Mucosa of descending colon (tissue), 3 donors: Measurements from ENCODE around the gene KMT2D. TPM values are rescaled to one million over a fixed set of nuclear protein-coding genes. Genes with fewer than 3 reads are reported as not detected.

Source experiments
- ATAC-seq: fragments of 200-7000 bp; cut with Tn5 transposase; one replicate; pipeline ENCODE4 v1.9.1; 2020; ENCODE audit warnings: mild to moderate bottlenecking, moderate library complexity
- DNase-seq, 3 donors: peaks; one replicate each; pipeline ENCODE4 v3.0.0-alpha.2; 2020
- H3K36me3 ChIP-seq: fragments of 200-600 bp; one replicate; pipeline ENCODE4 v1.8.0; 2021; ENCODE audit warnings: low read depth, mild to moderate bottlenecking
- H3K4me1 ChIP-seq: fragments of 200-600 bp; one replicate; pipeline ENCODE4 v1.8.0; 2021; ENCODE audit warnings: low read depth, mild to moderate bottlenecking
- H3K4me3 ChIP-seq: fragments of 200-600 bp; one replicate; pipeline ENCODE4 v1.8.0; 2021; ENCODE audit warnings: mild to moderate bottlenecking
- H3K9me3 ChIP-seq: fragments of 200-600 bp; one replicate; pipeline ENCODE4 v1.8.0; 2021; ENCODE audit warnings: mild to moderate bottlenecking
- intact Hi-C, 2 donors: fragments of 100-400 bp; cut with DNase I in 1 of 2; cut with micrococcal nuclease in 1 of 2; formaldehyde crosslinking; loops; one replicate each; pipeline versions ENCODE4 v1.11.0 to v1.11.1; 2022; cut with DNase I, micrococcal nuclease
- total RNA-seq, 3 donors: library from RNA; stranded (reverse); fragmentation: NEBNext Ultra II Directional in 2 of 3; extraction: Animal tissue kit (Norgen Biotek cat#: 25700) in 2 of 3; gene quantifications; one replicate each; pipeline versions ENCODE4 v1.2.1 to v1.2.4, GENCODE V29; 2021 to 2023
- TF ChIP-seq, protein P1 (sequence below): fragments of 200-600 bp; IDR thresholded peaks from one replicate; pipeline ENCODE4 v1.8.0; 2022; ENCODE audit warnings: antibody characterized with exemption, mild to moderate bottlenecking
- donor health status: DM: no; HTN: no; CAD: no; lungs with moderate emphysema.
- donor health status: DM: no; HTN: no; CAD: no.
- donor health status: DM: no; HTN: yes; CAD: no.

The KMT2D gene
- total RNA-seq, 3 donors from 2014 or later: 83.3 to 102 (median 88.5) TPM

DNA sequence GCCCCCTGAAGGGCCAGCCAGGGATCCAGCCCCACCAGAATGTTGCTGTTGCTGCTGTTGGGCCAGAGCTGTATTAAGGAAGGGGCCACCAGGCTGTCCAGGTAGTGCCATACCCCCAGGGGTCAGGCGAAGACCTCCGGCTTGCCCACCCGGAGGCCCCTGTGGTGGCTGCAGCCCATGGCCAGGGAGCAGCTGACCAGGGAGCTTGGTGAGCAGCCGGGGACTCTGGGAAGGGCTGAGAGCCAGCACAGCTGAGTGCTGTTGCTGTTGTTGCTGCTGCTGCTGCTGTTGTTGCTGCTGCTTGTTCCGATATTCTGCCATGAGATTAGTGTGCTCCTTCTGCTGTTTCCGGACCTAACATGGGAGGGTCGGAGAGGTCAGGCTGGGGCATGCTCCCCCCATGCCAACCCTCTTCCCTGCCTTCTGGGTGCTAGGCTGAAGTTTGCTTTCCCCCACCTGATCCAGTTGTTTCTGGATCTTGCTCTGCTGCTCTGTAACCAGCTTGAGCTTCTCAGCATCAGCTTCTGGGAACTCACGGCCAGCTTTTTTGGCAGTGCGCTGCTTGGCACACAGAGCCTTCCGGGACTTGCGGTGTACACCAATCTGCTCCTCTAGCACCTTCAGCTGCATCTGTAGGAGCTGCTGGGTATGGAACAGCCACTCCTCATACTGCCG, 26.8 kb downstream of the KMT2D start:
- H3K4me3 ChIP-seq: no peak overlapping the region
- ATAC-seq: no peak
- H3K9me3 ChIP-seq: no peaks in the 10 kb centered on the region
- H3K36me3 ChIP-seq: peaks cover 19% of the 10 kb centered on the region
- DNase-seq: no peak
- TF ChIP-seq, protein P1, sequence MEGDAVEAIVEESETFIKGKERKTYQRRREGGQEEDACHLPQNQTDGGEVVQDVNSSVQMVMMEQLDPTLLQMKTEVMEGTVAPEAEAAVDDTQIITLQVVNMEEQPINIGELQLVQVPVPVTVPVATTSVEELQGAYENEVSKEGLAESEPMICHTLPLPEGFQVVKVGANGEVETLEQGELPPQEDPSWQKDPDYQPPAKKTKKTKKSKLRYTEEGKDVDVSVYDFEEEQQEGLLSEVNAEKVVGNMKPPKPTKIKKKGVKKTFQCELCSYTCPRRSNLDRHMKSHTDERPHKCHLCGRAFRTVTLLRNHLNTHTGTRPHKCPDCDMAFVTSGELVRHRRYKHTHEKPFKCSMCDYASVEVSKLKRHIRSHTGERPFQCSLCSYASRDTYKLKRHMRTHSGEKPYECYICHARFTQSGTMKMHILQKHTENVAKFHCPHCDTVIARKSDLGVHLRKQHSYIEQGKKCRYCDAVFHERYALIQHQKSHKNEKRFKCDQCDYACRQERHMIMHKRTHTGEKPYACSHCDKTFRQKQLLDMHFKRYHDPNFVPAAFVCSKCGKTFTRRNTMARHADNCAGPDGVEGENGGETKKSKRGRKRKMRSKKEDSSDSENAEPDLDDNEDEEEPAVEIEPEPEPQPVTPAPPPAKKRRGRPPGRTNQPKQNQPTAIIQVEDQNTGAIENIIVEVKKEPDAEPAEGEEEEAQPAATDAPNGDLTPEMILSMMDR: no peak
- no peaks in the 10 kb centered on the region for H3K4me1 ChIP-seq
- intact Hi-C loops: no loop called here

DNA sequence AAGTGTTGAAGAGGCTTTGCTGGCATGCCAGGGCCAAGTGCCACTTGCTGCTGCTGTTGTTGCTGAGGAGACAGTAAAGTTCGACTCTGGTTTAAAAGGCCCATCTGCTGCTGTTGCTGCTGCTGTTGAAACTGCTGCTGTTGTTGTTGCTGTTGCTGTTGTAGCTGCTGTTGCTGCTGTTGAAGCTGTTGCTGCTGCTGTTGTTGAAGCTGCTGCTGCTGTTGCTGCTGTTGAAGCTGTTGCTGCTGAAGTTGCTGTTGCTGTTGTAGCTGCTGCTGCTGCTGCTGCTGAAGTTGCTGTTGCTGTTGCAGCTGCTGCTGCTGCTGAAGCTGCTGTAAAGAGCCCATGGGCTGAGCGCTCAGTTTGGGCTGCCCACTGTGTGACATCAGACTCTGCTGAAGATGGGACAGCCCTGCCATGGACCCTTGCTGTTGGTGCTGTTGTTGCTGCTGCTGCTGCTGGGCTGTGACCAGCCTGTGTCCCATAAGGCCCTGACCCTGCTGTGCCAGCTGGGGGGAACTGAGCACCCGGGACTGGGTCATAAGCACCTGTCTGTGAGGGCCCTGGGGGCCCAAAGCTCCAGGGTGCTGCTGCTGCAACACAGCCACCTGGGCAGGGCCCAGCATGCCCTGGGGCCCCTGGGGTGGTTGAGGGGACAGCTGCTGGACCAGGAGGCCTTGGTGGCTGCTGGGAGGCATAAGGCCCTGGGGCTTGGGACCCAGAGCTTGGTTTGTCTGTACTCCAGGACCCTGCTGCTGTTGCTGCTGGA, 27.7 kb downstream of the KMT2D start:
- Histone ChIP-seq H3K4me1 (no peaks in the 10 kb centered on the region), H3K9me3 (no peaks in the 10 kb centered on the region), H3K4me3 (no peak overlapping the region), H3K36me3 (peaks cover 16% of the 10 kb centered on the region)
- DNase-seq (no peak), ATAC-seq (no peak)
- TF ChIP-seq, protein P1: no peak
- intact Hi-C loops: no loop called here

DNA sequence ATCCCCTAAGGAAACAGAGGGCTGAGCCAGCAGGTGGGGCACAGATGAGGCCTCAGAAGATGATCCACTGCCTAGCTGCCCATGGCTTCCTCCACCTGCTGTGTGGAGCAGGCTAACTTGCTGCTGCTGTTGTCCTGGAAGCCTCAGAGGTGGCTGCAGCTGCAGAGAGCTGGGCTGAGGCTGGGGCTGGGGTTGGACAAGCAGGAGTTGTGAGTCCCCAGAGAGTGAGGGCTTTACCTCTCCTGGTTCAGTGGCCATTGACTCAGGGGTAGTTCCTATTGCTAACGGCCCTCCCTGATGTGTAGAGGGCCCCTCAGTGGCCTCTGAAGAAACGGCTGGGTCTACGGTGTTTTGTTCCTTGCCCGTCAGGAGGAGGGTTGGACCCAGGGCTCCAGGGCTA, 28.3 kb downstream of the KMT2D start:
- DNase-seq (no peak), ATAC-seq (no peak)
- TF ChIP-seq, protein P1: no peak
- Histone ChIP-seq H3K9me3 (no peaks in the 10 kb centered on the region), H3K36me3 (peaks cover 20% of the 10 kb centered on the region), H3K4me3 (no peak overlapping the region), H3K4me1 (no peaks in the 10 kb centered on the region)
- intact Hi-C loops: no loop called here

DNA sequence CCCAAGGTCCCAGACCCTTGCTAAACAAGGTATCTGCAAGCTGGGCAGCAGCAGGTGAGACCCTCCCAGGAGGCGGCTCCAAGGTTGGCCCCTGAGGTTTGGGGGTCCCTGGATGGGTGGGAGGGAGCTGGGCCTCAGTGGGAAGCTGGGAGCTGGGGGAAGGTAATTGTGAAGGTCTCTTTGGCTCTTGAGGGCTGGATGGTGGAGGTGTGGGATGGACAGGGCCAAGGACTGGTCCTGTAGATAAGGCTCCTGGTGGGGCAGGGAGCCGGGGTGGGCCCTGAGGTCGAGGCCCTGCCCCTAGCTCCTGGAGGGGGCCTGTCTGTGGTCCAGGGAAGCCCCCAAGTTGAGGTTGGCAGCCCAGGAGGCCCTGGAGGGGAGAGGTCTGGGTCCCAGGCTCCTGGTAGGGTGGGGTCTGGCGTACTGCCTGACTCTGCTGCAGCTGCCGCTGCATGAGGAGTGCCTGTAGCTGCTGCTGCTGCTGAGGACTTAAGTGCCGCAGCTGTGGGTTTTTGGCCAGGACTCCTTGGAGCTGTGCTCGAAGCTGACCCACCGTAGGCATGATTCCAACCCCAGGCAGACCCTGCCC, 28.9 kb downstream of the KMT2D start:
- no peak for ATAC-seq
- intact Hi-C loops: no loop called here
- no peak overlapping the region for H3K4me3 ChIP-seq
- H3K36me3 ChIP-seq: peaks cover 21% of the 10 kb centered on the region
- no peaks in the 10 kb centered on the region for H3K9me3 ChIP-seq
- H3K4me1 ChIP-seq: no peaks in the 10 kb centered on the region
- no peak for DNase-seq
- TF ChIP-seq, protein P1: no peak

DNA sequence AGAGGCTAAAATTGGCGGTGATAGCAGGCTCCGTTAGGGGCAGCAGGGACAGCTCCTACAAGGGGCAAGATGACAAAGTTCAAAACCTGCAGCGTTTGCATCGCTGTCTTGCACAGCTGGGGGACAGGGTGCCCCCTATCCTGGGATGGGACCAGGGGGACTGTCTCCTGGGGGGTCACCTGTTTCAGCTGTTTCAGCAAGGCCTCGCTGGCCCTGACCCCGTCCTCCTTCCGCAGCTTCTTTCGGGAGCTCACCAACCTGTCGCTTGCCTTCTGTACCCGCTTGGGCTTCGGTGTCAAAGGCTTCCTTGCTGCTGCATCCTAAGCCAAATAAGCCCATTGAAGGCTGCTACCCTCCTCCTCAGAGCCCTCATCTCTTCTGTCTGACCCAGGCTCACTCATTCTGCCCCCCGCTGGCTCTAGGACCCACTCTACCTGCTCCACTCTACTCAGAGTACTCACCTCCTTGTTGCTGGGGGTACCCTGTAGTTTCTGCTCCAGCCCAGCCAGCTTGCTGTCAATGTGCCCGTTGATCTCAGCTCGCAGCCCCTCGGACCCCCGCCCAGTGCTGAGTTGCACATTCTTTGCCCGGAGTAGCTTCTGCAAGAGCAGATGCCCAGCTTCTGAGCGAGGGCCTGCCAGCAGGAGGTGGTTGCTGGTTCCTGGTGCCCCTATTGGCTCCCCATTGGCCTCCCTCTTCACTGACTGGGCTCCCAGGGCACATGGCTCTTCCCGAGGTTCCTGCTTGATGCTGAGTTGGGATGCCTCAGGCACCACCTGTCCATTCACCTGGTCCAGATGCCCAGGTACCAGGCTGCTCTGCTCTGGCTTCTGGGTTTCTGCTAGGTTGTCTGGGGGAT, 29.7 kb downstream of the KMT2D start:
- peaks cover 28% of the 10 kb centered on the region for H3K36me3 ChIP-seq
- intact Hi-C loops: no loop called here
- ATAC-seq: no peak
- no peak for DNase-seq
- H3K4me3 ChIP-seq: no peak overlapping the region
- no peaks in the 10 kb centered on the region for H3K4me1 ChIP-seq
- TF ChIP-seq, protein P1: no peak
- H3K9me3 ChIP-seq: no peaks in the 10 kb centered on the region
